ENCODE measurements around the gene B3GLCT. TPM values are rescaled to one million over a fixed set of nuclear protein-coding genes. Genes with fewer than 3 reads are reported as not detected.

Gene B3GLCT
- total and polyA plus RNA-seq, 10 of the 15 experiments (the other 5 are each of a cell fraction or from before 2014, with no cell fraction given): 0.07 to 0.89 (median 0.25) TPM

GRCh38 chr13:31286930-31287329 lies 87.2 kb downstream of the B3GLCT start:
- Histone ChIP-seq H3K36me3 (ENCODE audit: control insufficient read depth in 2 of 2, insufficient read depth in 2 of 2, low read length in 1 of 2) (no peaks in the 10 kb centered on the region), H3K9ac (ENCODE audit: control insufficient read depth, insufficient read depth, low read length) (no peak overlapping the region), H2AFZ (ENCODE audit: control insufficient read depth, low read depth, low read length) (no peak overlapping the region), H3K4me1 (ENCODE audit: control insufficient read depth, insufficient read depth, low read length) (no peaks in the 10 kb centered on the region), H4K20me1 (ENCODE audit: control insufficient read depth, insufficient read depth) (no peaks in the 10 kb centered on the region), H3K4me3 (no peak overlapping the region), H3K79me2 (ENCODE audit: control insufficient read depth, insufficient read depth, low read length) (no peaks in the 10 kb centered on the region), H3K27me3 (replicated peaks in 1 of 2; ENCODE audit: control insufficient read depth in 2 of 2, insufficient read depth in 2 of 2, low read length in 1 of 2) (no peaks in the 10 kb centered on the region), H3K4me2 (ENCODE audit: control insufficient read depth, insufficient read depth) (no peak overlapping the region), H3K9me3 (replicated peaks; ENCODE audit: control insufficient read depth, insufficient read depth, low read length) (no peaks in the 10 kb centered on the region; the same call in 1 of the 3 replicates), H3K27ac (ENCODE audit: control insufficient read depth, insufficient read depth) (no peak overlapping the region)
- in situ Hi-C loops (cut with MboI): no loop called here
- ATAC-seq: no peak
- TF ChIP-seq CHD4 (IDR thresholded peaks at IDR 0.05): no peak
- CTCF ChIA-PET: no interaction called here
- POLR2A ChIA-PET: no interaction called here
- WGBS (ENCODE audit: insufficient coverage, insufficient replicate concordance, low lambda C conversion rate, missing lambda C conversion rate): 6% methylated on average over 2 of the region's 2 CpGs
- BruUV-seq (replicated peaks): no TSS peak
- RAD21 ChIA-PET (ENCODE audit: unreplicated experiment): no interaction called here
- no peak for DNase-seq (ENCODE audit: low read depth, low spot score)
- intact Hi-C loops (cut with micrococcal nuclease; ENCODE audit: unreplicated experiment): no loop called here
- no peak for FAIRE-seq
- SMC1A ChIA-PET (ENCODE audit: uncharacterized antibody, unreplicated experiment): no interaction called here

- ATAC-seq: no peak
- H4K20me1 ChIP-seq (ENCODE audit: control insufficient read depth, insufficient read depth): no peaks in the 10 kb centered on the region
- H3K4me2 ChIP-seq (ENCODE audit: control insufficient read depth, insufficient read depth): no peak overlapping the region
- intact Hi-C loops (cut with micrococcal nuclease; ENCODE audit: unreplicated experiment) (no loop called here), in situ Hi-C loops (cut with MboI) (no loop called here)
- DNase-seq (ENCODE audit: low read depth, low spot score): no peak
- H3K79me2 ChIP-seq (ENCODE audit: control insufficient read depth, insufficient read depth, low read length): no peaks in the 10 kb centered on the region
- SMC1A ChIA-PET (ENCODE audit: uncharacterized antibody, unreplicated experiment): no interaction called here
- POLR2A ChIA-PET: no interaction called here
- no peak for FAIRE-seq
- no peak overlapping the region for H2AFZ ChIP-seq (ENCODE audit: control insufficient read depth, low read depth, low read length)
- H3K9me3 ChIP-seq (replicated peaks; ENCODE audit: control insufficient read depth, insufficient read depth, low read length): no peaks in the 10 kb centered on the region
- no peaks in the 10 kb centered on the region for H3K4me1 ChIP-seq (ENCODE audit: control insufficient read depth, insufficient read depth, low read length)
- no peak for TF ChIP-seq NFIC (IDR thresholded peaks at IDR 0.05; ENCODE audit: low read depth, low read length)
- no peak for TF ChIP-seq FOXM1 (IDR thresholded peaks at IDR 0.05; ENCODE audit: low read depth, low read length)
- TF ChIP-seq ESRRA (IDR thresholded peaks at IDR 0.05; ENCODE audit: low read length): no peak
- TF ChIP-seq RAD51 (IDR thresholded peaks at IDR 0.05): no peak
- no peak for TF ChIP-seq EP300 (IDR thresholded peaks at IDR 0.05; ENCODE audit: borderline replicate concordance in 1 of 2, control insufficient read depth in 1 of 2, low read depth in 2 of 2, low read length in 2 of 2)
- TF ChIP-seq POLR2A (IDR thresholded peaks at IDR 0.05; ENCODE audit: low read depth, low read length): no peak
- no peak for TF ChIP-seq EZH2 (IDR thresholded peaks at IDR 0.05; ENCODE audit: borderline replicate concordance, control insufficient read depth, low read depth, low read length)
- no peak for TF ChIP-seq SUZ12 (IDR thresholded peaks at IDR 0.05; ENCODE audit: unreplicated experiment)
- no peak for TF ChIP-seq CEBPZ (IDR thresholded peaks at IDR 0.05; ENCODE audit: low read depth, low read length)
- no peak for TF ChIP-seq TCF3 (IDR thresholded peaks at IDR 0.05; ENCODE audit: borderline replicate concordance, insufficient read depth, low read depth, low read length)
- no peak for TF ChIP-seq NFYB (IDR thresholded peaks at IDR 0.05; ENCODE audit: insufficient read depth, low read depth, low read length)
- no peaks in the 10 kb centered on the region for H3K27me3 ChIP-seq (replicated peaks in 1 of 2; ENCODE audit: control insufficient read depth in 2 of 2, insufficient read depth in 2 of 2, low read length in 1 of 2)
- CTCF ChIA-PET: no interaction called here
- no peak overlapping the region for H3K27ac ChIP-seq (ENCODE audit: control insufficient read depth, insufficient read depth)
- H3K4me3 ChIP-seq: no peak overlapping the region
- RAD21 ChIA-PET (ENCODE audit: unreplicated experiment): no interaction called here
- H3K36me3 ChIP-seq (ENCODE audit: control insufficient read depth in 2 of 2, insufficient read depth in 2 of 2, low read length in 1 of 2): no peaks in the 10 kb centered on the region
- BruUV-seq (replicated peaks): no TSS peak
- no peak overlapping the region for H3K9ac ChIP-seq (ENCODE audit: control insufficient read depth, insufficient read depth, low read length)
Observed at GRCh38 chr13:31301119-31301518, 101.3 kb downstream of the B3GLCT start.
